GM19463 (cell line): ENCODE results near the gene SYTL2.

Experiments used
- ATAC-seq: cut with Tn5 transposase; IDR thresholded peaks from one replicate; pipeline ENCODE4 v1.9.1; 2021; ENCODE audit warnings: mild to moderate bottlenecking, moderate library complexity; ENCODE audit not compliant: unreplicated experiment

SYTL2 gene

DNA sequence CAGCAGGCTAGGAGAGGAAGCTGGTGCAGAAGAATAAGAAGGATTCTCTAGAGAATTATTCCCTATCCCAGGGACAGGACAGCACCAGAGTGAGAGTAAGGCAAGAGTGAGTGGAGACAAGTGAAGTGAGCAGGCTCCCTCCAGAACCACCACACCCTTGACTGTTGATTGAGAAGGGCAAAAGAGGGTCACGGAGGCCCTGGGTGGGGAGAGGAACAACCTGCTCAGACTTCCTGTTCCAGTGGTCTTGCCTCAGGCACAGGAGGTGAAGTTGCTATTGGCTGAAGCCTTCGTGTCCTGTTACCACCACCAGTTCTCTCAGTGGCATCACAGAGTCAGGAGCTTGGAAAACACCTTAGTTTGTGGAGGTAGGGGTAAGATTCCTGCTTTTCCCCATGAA is 73.2 kb downstream of the SYTL2 start:
- peak; percentile 43 for ATAC-seq

DNA sequence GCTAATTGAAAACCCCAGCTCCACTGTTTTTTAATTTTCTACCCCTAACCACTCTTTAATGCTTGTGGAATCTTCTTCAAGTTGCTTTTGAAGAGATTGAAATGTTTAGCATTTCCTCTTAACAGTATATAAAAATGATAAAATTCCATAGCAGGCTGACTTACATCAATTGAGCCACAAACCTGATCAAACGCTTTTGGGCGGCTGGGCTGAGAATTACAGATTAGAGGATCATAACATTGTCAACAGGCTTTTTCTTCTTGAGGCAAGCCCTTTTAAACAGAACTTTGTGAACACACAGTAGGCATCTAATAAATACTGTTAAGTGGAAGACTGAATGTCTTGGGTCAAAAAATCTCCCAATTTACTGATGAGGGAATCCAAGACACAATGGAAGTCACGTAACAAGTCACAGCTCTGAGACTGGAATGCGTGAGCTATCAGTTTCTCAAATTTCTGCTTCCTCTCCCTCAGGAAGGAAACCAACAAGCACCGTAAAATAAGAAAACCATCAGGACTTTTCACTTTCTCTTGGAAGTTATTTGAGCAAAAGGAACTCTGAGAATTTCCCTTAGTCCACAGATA is 75.0 kb downstream of the SYTL2 start:
- no peak for ATAC-seq

DNA sequence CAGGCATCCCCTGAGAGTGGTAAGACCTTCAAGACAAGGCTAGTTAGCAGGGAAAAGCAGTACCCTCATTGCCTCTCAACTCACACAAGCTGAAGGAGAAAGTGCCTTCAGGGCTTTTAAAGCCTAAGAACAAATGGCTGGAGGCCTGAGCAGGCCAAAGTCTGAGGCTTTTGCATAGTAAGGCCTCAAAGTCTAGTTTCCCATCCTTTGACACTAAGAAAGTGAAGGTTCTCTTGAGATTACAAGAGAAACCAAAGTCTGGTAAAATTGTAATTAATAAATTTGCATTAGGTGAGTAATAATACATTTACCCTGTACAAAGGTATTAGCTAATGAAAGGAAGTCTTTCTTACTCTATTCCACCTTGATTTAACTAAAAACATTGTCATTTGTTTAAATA is 78.0 kb downstream of the SYTL2 start:
- peak; percentile 87 for ATAC-seq

DNA sequence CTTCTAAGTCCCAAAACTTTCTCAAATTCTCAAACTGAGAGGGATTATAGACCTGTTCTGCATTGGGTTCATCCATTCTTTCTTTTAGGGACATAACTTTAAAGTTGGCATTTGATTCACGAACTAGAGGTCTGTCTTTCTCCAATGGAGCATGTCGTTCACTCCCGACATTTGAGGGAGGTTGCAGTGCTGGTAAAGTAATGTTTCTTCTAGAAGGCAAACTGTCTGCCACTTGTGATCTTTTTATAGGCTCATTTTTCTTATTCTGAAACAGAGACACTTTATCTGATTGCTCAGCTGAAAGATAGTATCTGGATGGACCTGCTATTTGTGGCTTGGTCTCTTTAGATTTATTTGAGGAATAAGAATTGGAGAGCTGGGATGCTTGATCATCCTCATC is 84.6 kb downstream of the SYTL2 start:
- ATAC-seq = no peak

DNA sequence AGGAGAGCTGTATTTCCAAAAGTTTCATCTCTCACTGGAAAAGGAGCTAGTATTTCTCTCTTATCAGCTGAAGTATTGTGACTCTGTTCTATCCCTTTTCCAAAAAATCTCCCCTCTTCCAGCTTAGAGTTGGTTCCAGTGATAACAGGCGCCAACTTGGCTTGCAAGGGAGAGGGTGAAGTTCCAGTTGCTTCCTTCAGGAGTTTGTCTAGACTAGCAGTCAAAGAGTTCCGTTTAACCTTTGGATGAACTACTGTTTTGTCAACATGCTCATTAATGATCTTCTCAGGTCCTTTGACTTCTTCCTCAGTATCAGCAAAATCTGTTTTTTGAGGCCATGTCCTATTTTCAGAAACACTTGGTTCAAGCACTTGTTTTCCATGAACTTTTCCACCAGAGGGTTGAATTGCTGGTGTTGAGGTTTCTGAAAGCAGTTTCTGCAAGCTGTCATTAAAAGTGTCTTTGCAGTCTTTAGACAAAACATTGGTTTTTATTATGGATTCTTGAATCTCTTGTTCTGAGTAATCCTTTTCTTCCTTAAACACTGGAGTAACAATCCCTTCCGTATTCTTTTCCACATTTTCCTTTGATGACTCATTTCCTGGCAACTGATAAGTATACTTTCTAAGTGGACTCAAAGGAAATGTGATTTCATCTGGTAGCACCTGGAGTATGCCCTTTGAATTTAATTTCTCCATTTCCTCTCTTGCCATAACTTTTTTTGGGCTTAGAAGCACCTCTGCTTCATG is 85.3 kb downstream of the SYTL2 start:
- no peak for ATAC-seq

DNA sequence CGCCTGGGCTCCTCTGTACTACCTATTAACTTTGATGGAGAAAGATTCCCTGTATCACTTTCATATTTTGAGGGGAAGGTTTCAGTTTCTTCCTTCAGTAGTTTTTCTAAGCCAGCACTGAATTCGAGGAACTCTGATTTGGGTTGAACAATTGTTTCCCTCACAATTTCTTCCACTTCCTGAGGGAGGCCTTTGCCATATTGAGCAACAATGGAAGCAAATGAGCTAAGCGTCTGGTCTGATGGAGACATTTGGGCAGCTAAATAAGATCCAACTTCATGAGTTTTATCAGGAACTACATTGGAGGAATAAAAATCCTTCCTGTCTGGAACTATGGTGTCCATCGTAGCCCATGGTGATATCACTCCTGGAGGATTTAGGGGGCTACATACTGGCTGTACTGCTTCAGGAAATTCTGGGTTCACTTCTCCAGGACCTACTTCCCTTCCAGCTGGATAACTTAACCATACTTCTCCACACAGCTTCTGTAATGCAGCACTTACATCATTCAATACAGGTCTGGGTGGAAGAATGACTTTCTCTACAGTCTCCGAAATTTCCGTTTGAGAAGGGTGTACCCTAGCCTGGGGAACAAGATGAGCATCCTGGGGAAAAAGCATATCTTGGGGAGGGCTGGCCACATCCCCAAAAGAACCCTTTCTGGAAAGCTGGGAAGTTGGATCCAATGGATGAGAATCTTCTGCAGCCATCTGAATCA is 86.0 kb downstream of the SYTL2 start:
- no peak for ATAC-seq

DNA sequence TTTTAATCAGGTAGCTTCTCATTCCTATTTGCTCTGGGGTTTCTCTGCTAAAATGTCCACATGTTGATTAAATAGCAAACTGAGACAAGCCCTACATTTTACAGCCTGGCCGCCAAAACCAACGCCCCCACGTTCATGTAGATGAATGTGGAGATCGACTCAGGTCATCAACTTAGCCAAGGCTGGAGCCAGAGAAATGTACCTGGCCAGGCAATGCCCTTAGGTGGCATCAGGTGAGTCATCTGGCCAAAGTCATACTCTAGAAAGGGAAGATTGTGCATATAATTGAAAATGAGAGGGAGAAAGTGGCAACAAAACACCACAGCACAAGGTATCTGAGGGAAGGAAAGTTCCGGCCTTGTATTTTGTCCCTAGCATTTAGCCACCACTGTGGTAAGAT is 87.9 kb downstream of the SYTL2 start:
- ATAC-seq = no peak

DNA sequence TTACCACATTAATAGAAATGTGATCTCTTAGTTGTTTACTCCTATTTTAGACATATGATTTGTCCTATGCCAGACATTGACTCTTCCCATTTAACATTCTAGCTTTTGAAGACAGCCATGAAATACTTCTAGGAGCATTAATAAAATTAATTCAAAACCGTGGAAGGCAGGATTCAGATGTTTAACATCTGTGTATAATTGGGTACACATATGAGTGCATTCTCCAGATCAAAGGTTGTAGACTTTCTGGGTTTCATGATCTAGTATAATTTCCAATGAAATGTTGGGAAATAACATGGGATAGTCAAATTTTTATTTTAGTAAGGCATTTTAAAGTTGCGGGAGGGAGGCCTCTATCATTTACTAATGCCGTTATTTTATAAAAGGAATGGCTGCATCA is 89.8 kb downstream of the SYTL2 start:
- no peak for ATAC-seq

DNA sequence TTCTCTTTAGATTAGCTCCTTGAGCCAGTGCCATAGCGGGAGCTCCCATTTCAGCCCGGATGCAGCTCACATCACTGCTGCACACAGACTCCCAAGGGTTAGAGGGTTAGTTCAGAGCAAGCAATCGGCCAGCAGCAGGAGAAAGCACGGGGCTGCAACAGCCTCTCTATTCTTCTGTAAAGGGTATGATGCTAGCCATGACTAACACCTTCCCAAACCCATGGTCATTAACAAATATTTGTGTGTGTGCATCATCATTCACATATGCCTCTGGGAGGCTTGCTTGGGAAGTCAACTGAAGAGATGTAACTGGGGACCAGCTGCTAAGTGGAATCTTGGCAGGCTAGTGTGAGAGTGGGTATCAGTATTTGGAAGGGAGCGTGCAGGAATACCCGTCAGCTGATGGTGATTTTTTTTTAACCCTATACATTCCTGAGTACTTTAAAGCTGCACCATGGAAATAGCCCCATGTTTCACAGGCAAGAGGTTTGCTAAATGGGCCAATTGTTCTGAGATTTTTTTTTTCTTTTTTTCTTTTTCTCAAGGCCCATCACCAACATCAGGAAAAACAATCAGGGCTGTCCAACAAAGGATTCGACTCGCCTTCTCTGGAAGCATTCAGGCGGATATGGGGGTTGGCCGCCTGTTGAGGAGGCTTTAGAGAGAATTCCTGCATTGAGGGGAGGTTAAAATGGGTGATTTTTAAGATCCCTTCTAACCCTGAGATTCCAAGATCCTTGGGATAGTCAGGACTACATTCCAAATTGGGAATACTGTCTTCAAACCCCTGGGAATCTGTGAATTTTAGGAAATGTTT is 91.7 kb downstream of the SYTL2 start:
- ATAC-seq = no peak

DNA sequence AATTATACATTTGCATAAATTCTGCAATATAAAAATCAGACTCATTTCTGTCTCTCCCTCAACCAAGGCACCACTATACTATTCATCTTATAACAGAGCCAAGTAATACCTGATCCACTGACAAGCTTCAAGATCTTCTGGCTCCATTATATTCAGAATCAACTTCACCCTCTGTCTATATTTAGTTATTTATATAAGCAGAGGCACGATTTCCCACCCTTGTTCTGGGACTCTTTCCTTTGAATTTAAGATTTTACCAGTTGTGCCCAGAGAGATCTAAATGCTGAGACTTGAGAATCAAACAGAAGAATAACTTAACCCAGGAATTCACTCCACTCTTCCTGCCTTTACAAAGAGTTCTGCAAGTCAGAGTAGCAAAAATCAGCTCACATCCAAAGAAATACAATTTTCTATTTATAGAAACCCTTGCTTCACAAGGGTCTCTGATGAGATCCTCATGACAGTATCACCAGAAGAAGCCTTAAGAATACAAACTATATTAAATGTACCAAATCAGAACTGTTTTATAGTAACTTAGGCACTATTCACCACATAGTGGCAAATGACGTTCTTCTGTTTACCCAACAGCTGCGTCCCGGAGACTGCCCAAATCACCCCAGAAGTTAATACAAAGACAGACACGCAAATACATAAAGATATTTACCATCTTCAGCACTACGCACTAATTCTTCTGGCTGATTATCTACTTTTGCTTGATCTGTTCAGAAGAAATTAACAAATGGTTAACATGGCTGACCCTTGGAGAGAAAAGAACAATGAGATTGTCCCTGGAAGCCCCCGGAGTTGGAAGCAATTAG is 92.6 kb downstream of the SYTL2 start:
- no peak for ATAC-seq

DNA sequence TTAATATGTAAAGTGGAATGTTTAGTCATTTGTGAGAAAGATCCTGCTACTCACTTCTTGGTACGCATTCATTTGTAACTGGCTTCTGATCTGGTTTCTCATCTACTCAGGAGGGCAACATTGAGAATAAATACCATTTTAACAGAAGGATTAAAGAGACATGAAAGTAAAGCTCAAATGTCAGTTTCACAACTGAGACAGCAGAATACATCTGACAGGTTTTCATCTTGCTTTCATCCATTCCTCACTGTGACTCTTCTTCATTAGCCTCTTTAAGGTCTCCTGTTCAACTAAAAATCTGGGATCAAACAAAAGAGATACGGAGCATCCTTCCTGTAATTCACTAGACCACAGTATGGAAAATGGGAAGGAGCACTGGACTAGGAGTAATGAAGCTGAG is 93.5 kb downstream of the SYTL2 start:
- ATAC-seq = no peak

DNA sequence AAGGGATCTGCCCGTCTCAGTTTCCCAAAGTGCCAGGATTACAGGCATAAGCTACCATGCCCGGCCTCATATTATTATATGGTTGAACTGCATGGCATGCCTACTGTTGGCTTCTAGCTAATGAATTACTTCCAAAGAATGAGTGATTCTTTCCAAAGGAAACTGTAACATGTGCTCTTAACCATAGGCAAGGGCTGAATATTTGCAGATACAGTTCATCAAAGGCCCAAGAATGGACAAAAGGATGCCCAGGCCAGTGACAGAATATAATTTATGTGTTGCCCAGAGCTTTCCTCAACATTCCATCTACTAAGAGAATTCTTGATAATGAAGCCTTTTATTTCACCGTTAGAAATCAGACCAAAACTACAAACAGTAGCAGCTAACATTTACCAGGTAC is 98.0 kb downstream of the SYTL2 start:
- ATAC-seq = no peak

DNA sequence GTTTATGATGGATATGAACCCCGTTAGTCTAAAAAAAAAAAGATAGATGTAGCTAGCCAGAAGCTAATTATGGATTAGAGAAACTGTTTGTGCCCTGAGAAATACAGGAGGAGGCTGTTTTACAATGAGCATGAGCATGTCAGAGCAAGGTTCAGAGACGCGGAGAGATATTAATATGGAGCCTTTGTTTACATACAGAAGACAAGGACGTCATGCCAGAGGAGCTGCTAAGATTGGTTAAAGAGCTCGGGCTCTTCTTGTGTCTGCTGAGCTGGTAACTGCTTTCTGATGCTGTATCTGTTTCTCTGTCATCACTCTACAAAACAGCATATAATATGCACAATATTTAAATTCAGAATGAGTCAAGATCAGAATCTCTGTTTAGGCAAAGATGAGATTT is 100.0 kb downstream of the SYTL2 start:
- no peak for ATAC-seq

DNA sequence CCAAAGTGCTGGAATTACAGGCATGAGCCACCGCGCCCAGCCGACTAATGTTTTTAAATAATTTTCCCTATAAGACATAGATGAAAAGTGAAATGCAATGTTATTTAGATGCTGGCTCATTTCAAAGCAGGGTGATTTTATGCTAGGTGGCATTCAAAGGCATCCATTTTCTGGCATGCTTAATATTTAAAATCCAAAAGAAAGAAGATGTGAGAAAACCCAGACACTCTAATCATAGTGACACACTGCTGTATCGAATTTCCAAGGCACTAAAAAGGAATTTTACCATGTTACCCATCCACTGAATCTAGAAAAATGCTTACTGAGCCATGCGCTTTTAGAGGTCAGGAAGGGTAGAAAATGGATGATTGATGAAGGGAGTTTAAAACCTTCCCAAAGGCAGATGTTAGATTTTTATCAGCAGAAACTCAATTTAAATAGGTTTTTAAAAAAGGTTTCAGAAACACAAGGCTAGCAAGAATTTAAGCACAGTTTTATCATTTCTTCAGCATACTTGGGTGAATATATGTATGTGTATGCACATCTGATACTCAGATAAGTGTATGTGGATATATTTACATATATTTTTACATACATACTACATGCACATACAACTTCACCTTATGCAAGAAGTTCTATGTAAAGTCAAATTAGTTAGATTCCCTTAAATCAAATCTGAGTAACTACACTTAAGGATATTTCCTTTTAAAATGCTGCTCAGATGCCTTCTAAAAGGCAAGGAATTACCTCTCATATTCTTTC is 100.8 kb downstream of the SYTL2 start:
- no peak for ATAC-seq

DNA sequence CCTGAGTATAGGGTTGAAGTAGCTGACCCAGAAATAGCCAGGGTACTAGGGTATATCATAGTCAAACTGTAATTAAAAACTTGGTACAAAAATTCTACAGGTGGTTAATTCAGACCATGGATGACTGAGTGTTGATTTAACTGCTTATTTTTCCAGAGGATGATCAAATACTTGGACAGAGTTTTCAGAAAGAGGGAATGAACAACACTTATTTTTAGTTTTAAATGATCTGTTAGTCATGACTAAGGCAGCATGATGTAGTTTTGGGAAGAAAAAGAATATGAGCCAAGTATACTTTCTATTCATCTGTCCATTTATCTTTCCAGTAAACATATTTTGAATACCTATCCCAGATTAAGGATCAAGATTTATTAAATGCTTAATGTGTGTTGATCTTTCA is 105.1 kb downstream of the SYTL2 start:
- no peak for ATAC-seq

DNA sequence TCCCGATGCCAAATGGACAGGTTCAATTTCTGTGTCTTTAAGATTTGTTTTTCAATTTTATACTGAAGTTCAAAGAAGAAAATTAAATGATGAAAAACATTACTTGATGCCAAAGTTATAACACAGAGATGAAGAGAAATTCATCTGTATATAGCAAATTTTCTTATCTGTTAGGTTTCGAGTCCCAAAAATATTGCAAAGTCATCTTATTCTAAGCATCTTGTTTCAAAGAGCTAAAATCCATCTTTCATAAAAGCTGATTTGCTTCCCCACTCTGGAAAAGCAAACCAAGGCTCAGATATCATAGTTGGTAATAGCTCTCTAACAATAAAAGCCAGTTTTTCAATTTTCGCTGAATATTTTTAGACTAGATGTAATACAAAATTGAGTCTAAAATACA is 106.0 kb downstream of the SYTL2 start:
- ATAC-seq = no peak

DNA sequence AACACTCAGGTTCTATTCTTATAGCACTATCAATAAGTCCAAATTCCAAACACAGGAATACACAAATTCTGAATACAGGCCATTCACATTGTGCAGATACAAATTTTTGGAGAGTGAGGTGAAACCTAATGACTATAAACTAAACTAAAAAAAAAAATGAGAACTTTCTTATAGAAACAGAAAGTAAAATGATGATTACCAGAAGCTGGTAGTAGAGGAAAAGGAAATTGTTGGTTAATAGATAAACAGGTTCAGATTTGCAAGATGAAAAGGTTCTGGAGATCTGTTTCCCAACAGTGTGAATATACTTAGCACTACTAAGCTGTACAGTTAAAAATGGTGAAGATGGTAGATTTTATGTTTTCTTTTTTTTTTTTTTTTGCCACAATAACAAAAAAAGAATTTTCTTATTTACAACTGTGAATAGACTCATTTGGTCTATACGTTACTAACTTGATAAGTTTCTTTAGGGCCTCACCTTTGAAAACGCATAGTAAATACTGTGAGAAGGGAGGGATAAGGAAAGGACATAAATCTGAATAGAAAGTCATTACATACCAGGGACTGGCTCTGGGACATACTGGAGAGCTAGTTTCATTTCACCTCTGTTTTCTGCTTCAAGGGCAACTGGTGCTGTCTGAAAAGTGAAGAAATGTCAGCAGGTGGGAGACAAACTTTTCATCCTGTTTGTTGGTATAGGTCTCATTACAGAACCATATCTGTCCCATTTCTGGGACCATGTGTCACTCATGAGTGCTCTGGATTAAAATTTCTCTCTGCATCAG is 110.8 kb downstream of the SYTL2 start:
- peak; percentile 84 for ATAC-seq

DNA sequence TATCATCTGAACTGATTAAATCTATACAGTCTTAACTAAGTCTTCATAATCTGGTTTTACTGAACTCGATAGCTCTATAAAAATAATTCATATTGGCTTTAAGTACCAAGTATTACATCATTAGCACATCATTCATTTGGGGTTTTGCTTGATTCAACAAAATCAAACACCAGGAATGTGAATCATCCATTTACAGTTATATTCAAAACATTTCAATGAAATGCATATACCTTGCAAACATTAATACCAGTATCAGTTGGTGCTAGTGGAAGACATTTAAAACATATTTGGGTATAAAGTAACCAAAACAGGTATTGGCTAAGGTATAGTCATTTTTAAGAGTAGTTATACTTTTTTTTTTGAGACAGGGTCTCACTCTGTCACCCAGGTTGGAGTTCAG is 112.7 kb downstream of the SYTL2 start:
- ATAC-seq = no peak

DNA sequence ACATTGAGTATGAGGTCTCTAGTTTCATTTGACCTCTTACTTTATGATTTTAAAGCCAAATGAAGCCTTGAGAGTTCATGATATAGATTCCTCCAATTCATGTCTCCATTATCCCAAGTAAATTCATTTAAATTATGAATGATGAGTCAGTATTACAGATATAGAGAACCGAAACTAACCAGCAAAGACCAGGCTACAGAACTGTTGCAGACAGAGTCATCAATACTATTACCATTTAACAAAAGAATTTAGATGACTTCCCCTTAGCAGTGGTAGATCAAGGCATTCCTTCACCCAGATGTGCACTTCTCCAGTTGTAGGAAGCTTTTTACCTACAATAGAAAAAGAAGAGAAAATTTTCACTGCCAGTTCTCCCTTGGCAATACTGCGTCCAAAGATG is 113.2 kb downstream of the SYTL2 start:
- no peak for ATAC-seq
